B cell (primary cell): ENCODE results near the gene CADM2. TPM values are rescaled to one million over a fixed set of nuclear protein-coding genes. Genes with fewer than 3 reads are reported as not detected.

Experiments used
- ATAC-seq: fragments of 200-7000 bp; cut with Tn5 transposase; one replicate; pipeline ENCODE4 v1.10.0; 2021; ENCODE audit warnings: low read depth, mild to moderate bottlenecking, moderate number of reproducible peaks, moderate library complexity
- CTCF ChIA-PET: fragments of 350-600 bp; sonication (Branson Sonifier 250); formaldehyde crosslinking; loops from one replicate; lab custom pipeline; 2021; ENCODE audit warnings: antibody characterized with exemption, inconsistent platforms; lab: Charles Lee
- POLR2A ChIA-PET: fragments of 350-600 bp; sonication (Branson Sonifier 250); formaldehyde crosslinking; loops from one replicate; lab custom pipeline; 2021; ENCODE audit warnings: antibody characterized with exemption; lab: Charles Lee
- DNase-seq: peaks from one replicate; pipeline ENCODE4 v3.0.0; 2013
- H2AFZ ChIP-seq: 2 replicates; pipeline ENCODE4 v1.6.1; 2012; ENCODE audit warnings: mild to moderate bottlenecking, low read depth, low read length; ENCODE audit not compliant: insufficient read depth, poor library complexity, severe bottlenecking
- H3K27ac ChIP-seq, 2 donors: 1 replicate in 1 of 2; 2 replicates in 1 of 2; pipeline ENCODE4 v1.5.1; 2012 to 2013; ENCODE audit warnings: low read length in 2 of 2, mild to moderate bottlenecking in 2 of 2, moderate library complexity in 1 of 2
- H3K27me3 ChIP-seq, 4 experiments: fragments of 200-600 bp in 1 of 4; sonication (generic) in 1 of 4; replicated peaks in 1 of 4; 1 replicate in 2 of 4; 2 replicates in 2 of 4; pipeline versions ENCODE4 v1.6.1 to v1.7.0; 2013 to 2016; ENCODE audit warnings: low read length in 3 of 4, mild to moderate bottlenecking in 2 of 4, mixed read lengths in 1 of 4, moderate library complexity in 1 of 4; ENCODE audit not compliant: insufficient read depth in 4 of 4, control insufficient read depth in 3 of 4; ENCODE audit errors: control extremely low read depth in 1 of 4
- H3K36me3 ChIP-seq, 2 experiments: replicated peaks in 1 of 2; 1 replicate in 1 of 2; 2 replicates in 1 of 2; pipeline versions ENCODE4 v1.6.1 to v1.7.1; 2013; ENCODE audit warnings: low read length in 1 of 2; ENCODE audit not compliant: insufficient read depth in 2 of 2, control insufficient read depth in 1 of 2; ENCODE audit errors: control extremely low read depth in 1 of 2, extremely low read depth in 1 of 2
- H3K4me1 ChIP-seq, 2 donors: fragments of 200-600 bp in 1 of 2; sonication (generic) in 1 of 2; 1 replicate in 1 of 2; 2 replicates in 1 of 2; pipeline versions ENCODE4 v1.5.1 to v1.6.1; 2013 to 2017; ENCODE audit warnings: low read length in 2 of 2; ENCODE audit not compliant: control insufficient read depth in 2 of 2, insufficient read depth in 2 of 2
- H3K4me2 ChIP-seq: replicated peaks from 2 replicates; pipeline ENCODE3; 2012; ENCODE audit warnings: mild to moderate bottlenecking, low read depth, low read length; ENCODE audit not compliant: poor library complexity, severe bottlenecking
- H3K4me3 ChIP-seq, 5 experiments: fragments of 200-600 bp in 1 of 5; sonication (generic) in 1 of 5; 1 replicate in 3 of 5; 2 replicates in 2 of 5; pipeline versions ENCODE4 v1.5.1 to v1.7.0; 2011 to 2016; ENCODE audit warnings: low read length in 4 of 5, mild to moderate bottlenecking in 4 of 5, low read depth in 2 of 5, control low read depth in 1 of 5, moderate library complexity in 1 of 5; ENCODE audit not compliant: insufficient read depth in 1 of 5; ENCODE audit errors: control extremely low read depth in 1 of 5, extremely low read depth in 1 of 5
- H3K79me2 ChIP-seq: fragments of 200-600 bp; sonication (generic); one replicate; pipeline ENCODE4 v1.6.0; 2016; ENCODE audit warnings: low read length; ENCODE audit not compliant: control insufficient read depth, insufficient read depth
- H3K9ac ChIP-seq: fragments of 200-600 bp; sonication (generic); 2 replicates; pipeline ENCODE4 v1.6.1; 2017; ENCODE audit warnings: mild to moderate bottlenecking, low read length, moderate library complexity
- H3K9me3 ChIP-seq, 3 donors: one replicate each; pipeline versions ENCODE4 v1.6.1 to v1.7.1; 2013; ENCODE audit warnings: low read length in 2 of 3; ENCODE audit not compliant: control insufficient read depth in 2 of 3, insufficient read depth in 1 of 3; ENCODE audit errors: control extremely low read depth in 1 of 3
- H4K20me1 ChIP-seq: 2 replicates; pipeline ENCODE4 v1.6.0; 2012; ENCODE audit warnings: mild to moderate bottlenecking, low read length; ENCODE audit not compliant: insufficient read depth, control insufficient read depth, poor library complexity, severe bottlenecking
- H3K27ac Mint-ChIP-seq: one replicate; pipeline ENCODE4 v1.8.0; 2021; ENCODE audit warnings: mixed read lengths
- H3K27me3 Mint-ChIP-seq: one replicate; pipeline ENCODE4 v1.8.0; 2021; ENCODE audit warnings: mixed read lengths
- H3K4me1 Mint-ChIP-seq: one replicate; pipeline ENCODE4 v1.8.0; 2021; ENCODE audit warnings: mixed read lengths
- H3K4me3 Mint-ChIP-seq: one replicate; pipeline ENCODE4 v1.8.0; 2021; ENCODE audit warnings: mixed read lengths
- H3K9me3 Mint-ChIP-seq: one replicate; pipeline ENCODE4 v1.8.0; 2022; ENCODE audit warnings: mixed read lengths; ENCODE audit not compliant: insufficient read depth
- EZH2 ChIP-seq: IDR thresholded peaks from 2 replicates; pipeline ENCODE4 v1.6.1; 2012; ENCODE audit warnings: borderline replicate concordance, low read depth, mild to moderate bottlenecking, moderate library complexity, low read length; ENCODE audit not compliant: insufficient read depth, poor library complexity, severe bottlenecking
- WGBS: methylation state at CpG from one replicate; pipeline ENCODE4 v1.1.5; 2013; ENCODE audit warnings: missing lambda C conversion rate; ENCODE audit not compliant: insufficient coverage; 5-methylcytosine and 5-hydroxymethylcytosine counted together
- intact Hi-C: fragments of 100-400 bp; cut with micrococcal nuclease; formaldehyde crosslinking; loops from one replicate; pipeline ENCODE4 v1.10.0; 2022
- polyA plus RNA-seq: library from polyadenylated mRNA; depleted of rRNA; stranded (reverse); fragments of >200 nt; gene quantifications from 2 replicates; pipeline ENCODE4 v1.2.3, GENCODE V29; 2012
- total RNA-seq, 2 donors: library from RNA; stranded (reverse); fragments of 120-200 nt in 1 of 2; gene quantifications; 1 replicate in 1 of 2; 2 replicates in 1 of 2; pipeline versions ENCODE4 v1.2.3 to v1.2.4, GENCODE V29; 2013 to 2022
- TF ChIP-seq, protein P1 (sequence below): fragments of 200-600 bp; IDR thresholded peaks from one replicate; pipeline ENCODE4 v1.8.0; 2022; ENCODE audit warnings: antibody characterized with exemption, mild to moderate bottlenecking

Gene CADM2
- total and polyA plus RNA-seq, 2 donors (not counting 1 experiment from before 2014, with no cell fraction given): 0.10 to 0.37 TPM

- ChIA-PET CTCF (no interaction called here), POLR2A (no interaction called here)
- H4K20me1 ChIP-seq: no peaks in the 10 kb centered on the region
- H3K79me2 ChIP-seq: no peaks in the 10 kb centered on the region
- no peaks in the 10 kb centered on the region for H3K4me1 ChIP-seq
- no peak overlapping the region for H3K4me3 ChIP-seq
- no peaks in the 10 kb centered on the region for H3K36me3 ChIP-seq
- H3K27ac ChIP-seq: no peak overlapping the region
- Mint-ChIP-seq H3K9me3 (peaks cover 7% of the 10 kb centered on the region), H3K4me1 (no peaks in the 10 kb centered on the region), H3K27me3 (no peaks in the 10 kb centered on the region), H3K27ac (no peak overlapping the region), H3K4me3 (no peak overlapping the region)
- peaks cover 0 to 7% (median 0%) of the 10 kb centered on the region in 3 donors for H3K9me3 ChIP-seq
- TF ChIP-seq, protein P1, sequence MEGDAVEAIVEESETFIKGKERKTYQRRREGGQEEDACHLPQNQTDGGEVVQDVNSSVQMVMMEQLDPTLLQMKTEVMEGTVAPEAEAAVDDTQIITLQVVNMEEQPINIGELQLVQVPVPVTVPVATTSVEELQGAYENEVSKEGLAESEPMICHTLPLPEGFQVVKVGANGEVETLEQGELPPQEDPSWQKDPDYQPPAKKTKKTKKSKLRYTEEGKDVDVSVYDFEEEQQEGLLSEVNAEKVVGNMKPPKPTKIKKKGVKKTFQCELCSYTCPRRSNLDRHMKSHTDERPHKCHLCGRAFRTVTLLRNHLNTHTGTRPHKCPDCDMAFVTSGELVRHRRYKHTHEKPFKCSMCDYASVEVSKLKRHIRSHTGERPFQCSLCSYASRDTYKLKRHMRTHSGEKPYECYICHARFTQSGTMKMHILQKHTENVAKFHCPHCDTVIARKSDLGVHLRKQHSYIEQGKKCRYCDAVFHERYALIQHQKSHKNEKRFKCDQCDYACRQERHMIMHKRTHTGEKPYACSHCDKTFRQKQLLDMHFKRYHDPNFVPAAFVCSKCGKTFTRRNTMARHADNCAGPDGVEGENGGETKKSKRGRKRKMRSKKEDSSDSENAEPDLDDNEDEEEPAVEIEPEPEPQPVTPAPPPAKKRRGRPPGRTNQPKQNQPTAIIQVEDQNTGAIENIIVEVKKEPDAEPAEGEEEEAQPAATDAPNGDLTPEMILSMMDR: no peak
- TF ChIP-seq EZH2: no peak
- H3K4me2 ChIP-seq: no peak overlapping the region
- no peak overlapping the region for H2AFZ ChIP-seq
- ATAC-seq (no peak), DNase-seq (no peak)
- intact Hi-C loops: no loop called here
- H3K27me3 ChIP-seq: no peaks in the 10 kb centered on the region
- 77% methylated on average over 6 of the region's 6 CpGs for WGBS
- no peak overlapping the region for H3K9ac ChIP-seq
These were observed 270.2 kb downstream of the CADM2 start for GRCh38 chr3:85228966-85229365.

DNA sequence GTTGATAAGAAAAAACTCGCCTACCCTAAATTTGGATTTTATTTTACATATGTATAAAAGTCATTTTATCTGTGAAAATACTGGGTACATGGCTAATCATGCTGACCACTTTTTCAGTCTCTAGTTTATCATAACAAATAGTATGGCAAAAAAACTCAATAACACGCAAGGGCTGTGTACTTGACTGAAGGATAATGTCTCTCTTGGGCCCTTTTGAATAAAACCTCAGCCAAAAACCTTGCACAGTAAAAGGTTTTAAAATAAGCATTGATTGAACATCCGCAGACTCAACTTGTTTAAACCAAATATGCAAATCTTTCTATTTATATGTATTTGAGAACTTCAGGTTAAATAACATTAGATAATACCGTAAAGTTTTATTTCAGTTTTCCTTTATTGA, 285.3 kb downstream of the CADM2 start:
- ChIA-PET POLR2A (no interaction called here), CTCF (no interaction called here)
- Histone ChIP-seq H3K27ac (no peak overlapping the region), H4K20me1 (no peaks in the 10 kb centered on the region), H3K4me1 (no peaks in the 10 kb centered on the region), H3K9me3 (no peaks in the 10 kb centered on the region), H2AFZ (no peak overlapping the region), H3K4me3 (no peak overlapping the region), H3K79me2 (no peaks in the 10 kb centered on the region), H3K36me3 (no peaks in the 10 kb centered on the region), H3K9ac (no peak overlapping the region), H3K27me3 (no peaks in the 10 kb centered on the region), H3K4me2 (no peak overlapping the region)
- no peaks in the 10 kb centered on the region for H3K27me3 Mint-ChIP-seq
- H3K27ac Mint-ChIP-seq: no peak overlapping the region
- intact Hi-C loops: no loop called here
- ATAC-seq: no peak
- DNase-seq: no peak
- no peaks in the 10 kb centered on the region for H3K4me1 Mint-ChIP-seq
- no peak overlapping the region for H3K4me3 Mint-ChIP-seq
- H3K9me3 Mint-ChIP-seq: no peaks in the 10 kb centered on the region
- no CpG with 5 or more reads among the region's 4 CpGs for WGBS
- no peak for TF ChIP-seq EZH2
- TF ChIP-seq, protein P1: no peak
